ENCODE data around the gene GSTT2B. TPM values are rescaled to one million over a fixed set of nuclear protein-coding genes. Genes with fewer than 3 reads are reported as not detected.
"Not testable (repeated sequence)": the region's sequence is repeated elsewhere in the genome, so short reads cannot be mapped to it uniquely, and the experiment has no call there.

GSTT2B gene
- total RNA-seq, 1 donor from 2014 or later: not detected

GRCh38 chr22:23989583-23990244 lies 28.7 kb upstream of the GSTT2B start:
- not testable (repeated sequence) for H3K4me1 Mint-ChIP-seq (ENCODE audit: unreplicated experiment); DNase-seq (ENCODE audit: extremely low spot score, unreplicated experiment); H3K4me3 Mint-ChIP-seq (ENCODE audit: unreplicated experiment); H3K27me3 Mint-ChIP-seq (ENCODE audit: unreplicated experiment); H3K9me3 Mint-ChIP-seq (ENCODE audit: unreplicated experiment); H3K27ac Mint-ChIP-seq (ENCODE audit: unreplicated experiment); H3K36me3 Mint-ChIP-seq (ENCODE audit: unreplicated experiment)

- H3K9me3 Mint-ChIP-seq (ENCODE audit: unreplicated experiment); H3K4me3 Mint-ChIP-seq (ENCODE audit: unreplicated experiment); DNase-seq (ENCODE audit: extremely low spot score, unreplicated experiment); H3K4me1 Mint-ChIP-seq (ENCODE audit: unreplicated experiment); H3K27me3 Mint-ChIP-seq (ENCODE audit: unreplicated experiment); H3K27ac Mint-ChIP-seq (ENCODE audit: unreplicated experiment); H3K36me3 Mint-ChIP-seq (ENCODE audit: unreplicated experiment): not testable (repeated sequence)
Observed at GRCh38 chr22:23986538-23987178, 25.7 kb upstream of the GSTT2B start.

GRCh38 chr22:23986089-23986488 lies 25.1 kb upstream of the GSTT2B start:
- DNase-seq (ENCODE audit: extremely low spot score, unreplicated experiment); H3K4me1 Mint-ChIP-seq (ENCODE audit: unreplicated experiment); H3K9me3 Mint-ChIP-seq (ENCODE audit: unreplicated experiment); H3K36me3 Mint-ChIP-seq (ENCODE audit: unreplicated experiment); H3K4me3 Mint-ChIP-seq (ENCODE audit: unreplicated experiment); H3K27me3 Mint-ChIP-seq (ENCODE audit: unreplicated experiment); H3K27ac Mint-ChIP-seq (ENCODE audit: unreplicated experiment): not testable (repeated sequence)

GRCh38 chr22:23984430-23984829 lies 23.4 kb upstream of the GSTT2B start:
- DNase-seq (ENCODE audit: extremely low spot score, unreplicated experiment): no peak
- H3K9me3 Mint-ChIP-seq (ENCODE audit: unreplicated experiment): no peaks in the 10 kb centered on the region

GRCh38 chr22:23980567-23980966 lies 19.6 kb upstream of the GSTT2B start:
- H3K27ac Mint-ChIP-seq (ENCODE audit: unreplicated experiment); DNase-seq (ENCODE audit: extremely low spot score, unreplicated experiment); H3K4me1 Mint-ChIP-seq (ENCODE audit: unreplicated experiment); H3K27me3 Mint-ChIP-seq (ENCODE audit: unreplicated experiment); H3K9me3 Mint-ChIP-seq (ENCODE audit: unreplicated experiment); H3K36me3 Mint-ChIP-seq (ENCODE audit: unreplicated experiment); H3K4me3 Mint-ChIP-seq (ENCODE audit: unreplicated experiment): not testable (repeated sequence)

More at GRCh38 chr22:23984430-23984829, 23.4 kb upstream of the GSTT2B start:
- no peaks in the 10 kb centered on the region for H3K27me3 Mint-ChIP-seq (ENCODE audit: unreplicated experiment)
- no peaks in the 10 kb centered on the region for H3K36me3 Mint-ChIP-seq (ENCODE audit: unreplicated experiment)
- H3K4me1 Mint-ChIP-seq (ENCODE audit: unreplicated experiment): no peaks in the 10 kb centered on the region
- H3K27ac Mint-ChIP-seq (ENCODE audit: unreplicated experiment): no peak overlapping the region
- TF ChIP-seq, protein P1, sequence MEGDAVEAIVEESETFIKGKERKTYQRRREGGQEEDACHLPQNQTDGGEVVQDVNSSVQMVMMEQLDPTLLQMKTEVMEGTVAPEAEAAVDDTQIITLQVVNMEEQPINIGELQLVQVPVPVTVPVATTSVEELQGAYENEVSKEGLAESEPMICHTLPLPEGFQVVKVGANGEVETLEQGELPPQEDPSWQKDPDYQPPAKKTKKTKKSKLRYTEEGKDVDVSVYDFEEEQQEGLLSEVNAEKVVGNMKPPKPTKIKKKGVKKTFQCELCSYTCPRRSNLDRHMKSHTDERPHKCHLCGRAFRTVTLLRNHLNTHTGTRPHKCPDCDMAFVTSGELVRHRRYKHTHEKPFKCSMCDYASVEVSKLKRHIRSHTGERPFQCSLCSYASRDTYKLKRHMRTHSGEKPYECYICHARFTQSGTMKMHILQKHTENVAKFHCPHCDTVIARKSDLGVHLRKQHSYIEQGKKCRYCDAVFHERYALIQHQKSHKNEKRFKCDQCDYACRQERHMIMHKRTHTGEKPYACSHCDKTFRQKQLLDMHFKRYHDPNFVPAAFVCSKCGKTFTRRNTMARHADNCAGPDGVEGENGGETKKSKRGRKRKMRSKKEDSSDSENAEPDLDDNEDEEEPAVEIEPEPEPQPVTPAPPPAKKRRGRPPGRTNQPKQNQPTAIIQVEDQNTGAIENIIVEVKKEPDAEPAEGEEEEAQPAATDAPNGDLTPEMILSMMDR (IDR thresholded peaks at IDR 0.05): no peak
- H3K4me3 Mint-ChIP-seq (ENCODE audit: unreplicated experiment): no peak overlapping the region

DNA sequence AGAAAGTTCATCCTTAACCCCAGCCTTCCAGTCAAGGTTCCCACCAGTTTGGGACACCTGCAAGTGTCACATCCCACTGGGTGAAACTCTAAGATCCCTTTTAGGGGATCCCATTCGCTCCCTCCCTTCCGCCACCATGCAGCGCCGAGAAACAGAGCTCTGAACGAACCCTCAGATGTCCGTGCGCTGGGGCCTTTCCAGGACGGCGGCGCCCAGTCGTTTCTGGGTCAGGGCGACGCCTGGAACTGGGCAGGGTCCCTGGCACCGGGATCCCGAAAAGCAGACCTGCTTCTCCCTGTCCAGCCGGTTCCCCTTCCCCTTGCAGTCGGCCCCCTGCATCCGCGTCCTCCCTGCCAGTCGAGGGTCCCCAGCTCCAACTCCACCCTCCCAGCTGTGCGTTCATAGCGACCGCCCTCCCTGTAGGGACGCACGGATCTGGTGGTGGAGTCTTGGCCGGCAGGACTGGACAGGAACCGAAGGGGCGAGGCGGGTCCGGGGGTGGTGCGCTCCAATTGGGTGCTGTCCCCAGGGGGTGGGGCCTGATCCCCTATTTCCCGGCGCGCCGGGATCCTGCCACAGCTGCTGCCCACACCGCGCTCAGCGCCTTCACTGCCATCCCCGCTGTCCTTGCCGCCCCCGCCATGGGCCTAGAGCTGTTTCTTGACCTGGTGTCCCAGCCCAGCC lies 18.7 kb upstream of the GSTT2B start, which contains the start of gene GSTT2:
Gene GSTT2, plus strand, starts transcription at position 578 of the 684 bp plus-strand sequence.
- H3K27ac Mint-ChIP-seq (ENCODE audit: unreplicated experiment); H3K4me3 Mint-ChIP-seq (ENCODE audit: unreplicated experiment); DNase-seq (ENCODE audit: extremely low spot score, unreplicated experiment); H3K9me3 Mint-ChIP-seq (ENCODE audit: unreplicated experiment); H3K36me3 Mint-ChIP-seq (ENCODE audit: unreplicated experiment); H3K27me3 Mint-ChIP-seq (ENCODE audit: unreplicated experiment); H3K4me1 Mint-ChIP-seq (ENCODE audit: unreplicated experiment): not testable (repeated sequence)

DNA sequence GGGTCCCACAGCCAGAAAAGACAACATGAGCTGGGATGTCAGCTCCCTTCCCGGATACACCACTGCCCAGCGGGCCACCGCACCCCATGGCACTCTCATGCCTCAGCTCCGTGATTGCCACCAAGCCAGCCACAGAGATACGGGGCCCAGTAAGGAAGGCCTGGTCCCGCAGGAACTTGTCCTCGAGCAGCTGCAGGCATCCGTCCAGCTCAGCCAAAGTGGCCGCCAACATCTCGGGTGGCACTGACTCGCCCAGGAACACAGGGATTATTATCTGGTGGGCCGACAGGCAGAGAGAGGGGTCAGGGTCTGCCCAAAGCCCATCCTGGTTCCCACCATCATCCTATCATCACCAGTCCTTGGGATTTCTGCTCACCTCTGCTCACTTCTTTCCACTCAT lies 16.3 kb upstream of the GSTT2B start:
- H3K27me3 Mint-ChIP-seq (ENCODE audit: unreplicated experiment); H3K27ac Mint-ChIP-seq (ENCODE audit: unreplicated experiment); H3K4me1 Mint-ChIP-seq (ENCODE audit: unreplicated experiment); DNase-seq (ENCODE audit: extremely low spot score, unreplicated experiment); H3K4me3 Mint-ChIP-seq (ENCODE audit: unreplicated experiment); H3K9me3 Mint-ChIP-seq (ENCODE audit: unreplicated experiment); H3K36me3 Mint-ChIP-seq (ENCODE audit: unreplicated experiment): not testable (repeated sequence)

DNA sequence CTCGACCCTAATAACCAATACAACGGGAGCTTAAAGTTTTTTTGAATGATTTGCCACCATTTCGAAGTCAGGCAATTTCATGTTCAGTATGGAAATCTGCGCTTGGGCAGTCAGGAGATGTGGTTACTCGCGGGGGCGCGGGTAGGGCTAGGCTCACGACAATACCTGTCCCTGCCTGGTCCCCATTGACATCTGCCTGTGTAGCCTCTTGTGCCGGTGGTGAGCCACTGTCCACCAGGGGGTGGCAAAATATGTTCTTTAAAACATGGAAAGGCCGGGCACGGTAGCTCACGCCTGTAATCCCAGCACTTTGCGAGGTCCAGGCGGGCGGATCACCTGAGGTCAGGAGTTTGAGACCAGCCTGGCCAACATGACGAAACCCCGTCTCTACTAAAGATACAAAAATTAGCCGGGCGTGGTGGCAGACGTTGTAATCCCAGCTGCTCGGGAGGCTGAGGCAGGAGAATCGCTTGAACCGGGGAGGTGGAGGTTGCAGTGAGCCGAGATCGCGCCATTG lies 13.9 kb upstream of the GSTT2B start:
- not testable (repeated sequence) for H3K9me3 Mint-ChIP-seq (ENCODE audit: unreplicated experiment); H3K4me1 Mint-ChIP-seq (ENCODE audit: unreplicated experiment); DNase-seq (ENCODE audit: extremely low spot score, unreplicated experiment); H3K27me3 Mint-ChIP-seq (ENCODE audit: unreplicated experiment); H3K4me3 Mint-ChIP-seq (ENCODE audit: unreplicated experiment); H3K27ac Mint-ChIP-seq (ENCODE audit: unreplicated experiment)
- H3K36me3 Mint-ChIP-seq (ENCODE audit: unreplicated experiment): peaks cover 17% of the 10 kb centered on the region

GRCh38 chr22:23974345-23974744 lies 13.3 kb upstream of the GSTT2B start, which contains the start of gene DDT:
Gene DDT (minus strand): TSS chr22:23974441. CDS start chr22:23974414, 27 bp downstream.
- not testable (repeated sequence) for H3K4me1 Mint-ChIP-seq (ENCODE audit: unreplicated experiment); H3K27me3 Mint-ChIP-seq (ENCODE audit: unreplicated experiment); H3K9me3 Mint-ChIP-seq (ENCODE audit: unreplicated experiment); DNase-seq (ENCODE audit: extremely low spot score, unreplicated experiment); H3K27ac Mint-ChIP-seq (ENCODE audit: unreplicated experiment); H3K4me3 Mint-ChIP-seq (ENCODE audit: unreplicated experiment)
- peaks cover 17% of the 10 kb centered on the region for H3K36me3 Mint-ChIP-seq (ENCODE audit: unreplicated experiment)

- not testable (repeated sequence) for H3K9me3 Mint-ChIP-seq (ENCODE audit: unreplicated experiment); DNase-seq (ENCODE audit: extremely low spot score, unreplicated experiment); H3K4me1 Mint-ChIP-seq (ENCODE audit: unreplicated experiment); H3K27me3 Mint-ChIP-seq (ENCODE audit: unreplicated experiment); H3K4me3 Mint-ChIP-seq (ENCODE audit: unreplicated experiment); H3K27ac Mint-ChIP-seq (ENCODE audit: unreplicated experiment)
- H3K36me3 Mint-ChIP-seq (ENCODE audit: unreplicated experiment): peaks cover 17% of the 10 kb centered on the region
Observed at GRCh38 chr22:23971927-23972326, 10.9 kb upstream of the GSTT2B start.
